Adipose tissue (tissue), 3 donors: ENCODE results near the gene ADAMTS13. TPM values are rescaled to one million over a fixed set of nuclear protein-coding genes. Genes with fewer than 3 reads are reported as not detected.

ENCODE experiments used
- H3K27ac ChIP-seq: one replicate; pipeline ENCODE4 v1.5.1; 2013; ENCODE audit warnings: low read depth, low read length
- WGBS, 3 donors: extraction: QIAGEN DNeasy Blood & Tissue Kit; methylation state at CpG; one replicate each; pipeline ENCODE4 v1.1.7; 2013; 5-methylcytosine and 5-hydroxymethylcytosine counted together
- polyA plus RNA-seq, 3 donors: library from polyadenylated mRNA; stranded (reverse); fragments of 200-250 nt; gene quantifications; one replicate each; pipeline ENCODE4 v1.2.3, GENCODE V29; 2013
- donor health status: healthy with polysubstance abuse.
- donor health status: Bipolar disorder and iron deficiency.
- donor health status: healthy.

ADAMTS13 gene
- polyA plus RNA-seq, 3 donors: 2.7 to 4.2 (median 2.7) TPM

DNA sequence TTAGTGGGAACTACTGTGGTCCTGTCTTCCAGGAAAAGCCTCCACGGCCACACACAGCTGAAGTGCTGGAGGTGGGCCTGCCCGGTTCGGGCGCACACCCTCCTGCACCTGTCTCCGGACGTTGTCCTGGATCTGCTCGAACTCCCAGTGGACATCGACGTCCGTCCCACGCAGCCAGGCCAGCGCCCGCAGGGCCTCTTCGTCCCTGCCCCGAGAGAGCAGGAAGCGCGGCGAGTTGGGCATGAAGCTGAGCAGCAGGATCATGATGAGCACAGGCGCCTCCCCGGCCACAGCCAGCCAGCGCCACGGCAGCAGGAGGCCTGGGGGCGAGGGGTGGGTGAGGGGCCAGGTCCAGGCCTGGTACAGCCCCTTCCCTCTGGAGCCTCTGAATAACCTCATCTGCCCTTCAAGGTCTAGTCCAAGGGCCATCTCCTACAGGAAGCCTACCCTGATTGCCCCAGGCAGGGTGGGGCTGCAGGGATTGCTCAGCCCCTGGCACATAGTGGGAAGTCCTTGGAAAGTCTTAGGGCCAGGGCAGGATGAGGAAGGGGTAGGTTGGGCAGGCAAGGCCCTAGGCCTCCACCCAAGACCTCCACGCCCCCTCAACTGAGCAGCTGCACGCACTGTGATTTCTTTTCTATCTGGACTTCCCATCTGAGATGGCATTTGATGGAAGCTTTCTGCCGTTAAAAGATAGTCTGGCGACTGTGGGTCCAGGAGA is 53.3 kb downstream of the ADAMTS13 start:
- H3K27ac ChIP-seq: no peak overlapping the region
- 86 to 89% (median 88%) methylated on average over 27 of the region's 27 CpGs for WGBS, 3 donors

GRCh38 chr9:133476036-133476931 is 54.1 kb downstream of the ADAMTS13 start:
- WGBS, 3 donors: 78 to 89% (median 83%) methylated on average over 27 of the region's 27 CpGs
- no peak overlapping the region for H3K27ac ChIP-seq

- WGBS, 3 donors: 91 to 96% (median 92%) methylated on average over 20 to 21 of the region's 21 CpGs
- no peak overlapping the region for H3K27ac ChIP-seq
Observed at GRCh38 chr9:133476941-133477340, 54.8 kb downstream of the ADAMTS13 start.

- 92 to 93% (median 93%) methylated on average over 4 of the region's 4 CpGs for WGBS, 3 donors
- no peak overlapping the region for H3K27ac ChIP-seq
Observed at GRCh38 chr9:133477461-133477860, 55.3 kb downstream of the ADAMTS13 start.

- H3K27ac ChIP-seq: no peak overlapping the region
- 34 to 40% (median 34%) methylated on average over 17 of the region's 17 CpGs for WGBS, 3 donors
Observed at GRCh38 chr9:133477992-133478850, 56.1 kb downstream of the ADAMTS13 start.

GRCh38 chr9:133478851-133479711 is 56.9 kb downstream of the ADAMTS13 start, which contains the start of gene SLC2A6:
Gene SLC2A6 (minus strand): TSS chr9:133479099. CDS start chr9:133479059, 40 bp downstream.
- WGBS, 3 donors: 0 to 1% (median 1%) methylated on average over 70 to 84 of the region's 84 CpGs
- H3K27ac ChIP-seq: no peak within 1 kb of the TSS

GRCh38 chr9:133483611-133484010 is 61.4 kb downstream of the ADAMTS13 start:
- 80 to 84% (median 84%) methylated on average over 9 of the region's 9 CpGs for WGBS, 3 donors
- no peak overlapping the region for H3K27ac ChIP-seq

GRCh38 chr9:133484671-133485437 is 62.7 kb downstream of the ADAMTS13 start:
- no peak overlapping the region for H3K27ac ChIP-seq
- WGBS, 3 donors: 49 to 70% (median 58%) methylated on average over 21 to 22 of the region's 22 CpGs

GRCh38 chr9:133485531-133486260 is 63.5 kb downstream of the ADAMTS13 start:
- no peak overlapping the region for H3K27ac ChIP-seq
- WGBS, 3 donors: 52 to 58% (median 55%) methylated on average over 25 of the region's 25 CpGs

DNA sequence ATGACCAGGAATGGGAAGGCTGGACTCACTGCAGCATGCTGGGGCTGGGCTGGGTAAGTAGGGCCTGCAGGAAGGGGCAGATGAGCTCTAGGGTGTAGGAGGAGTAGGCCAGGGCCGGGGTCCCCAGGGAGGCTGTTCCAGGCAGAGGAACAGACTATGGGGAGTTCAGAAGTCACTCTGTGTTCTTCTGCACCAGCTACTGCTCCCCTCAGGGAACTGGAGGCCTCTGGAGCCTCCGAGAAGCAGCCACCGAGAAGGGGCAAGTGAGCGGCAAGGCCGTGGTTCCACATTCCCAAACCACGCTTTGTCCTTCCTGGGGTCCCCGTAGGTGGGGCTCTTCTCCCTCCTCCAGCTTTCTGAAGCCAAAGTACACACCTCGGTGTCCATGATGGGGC is 65.2 kb downstream of the ADAMTS13 start:
- WGBS, 3 donors: 88 to 89% (median 88%) methylated on average over 8 of the region's 8 CpGs
- H3K27ac ChIP-seq: no peak overlapping the region

DNA sequence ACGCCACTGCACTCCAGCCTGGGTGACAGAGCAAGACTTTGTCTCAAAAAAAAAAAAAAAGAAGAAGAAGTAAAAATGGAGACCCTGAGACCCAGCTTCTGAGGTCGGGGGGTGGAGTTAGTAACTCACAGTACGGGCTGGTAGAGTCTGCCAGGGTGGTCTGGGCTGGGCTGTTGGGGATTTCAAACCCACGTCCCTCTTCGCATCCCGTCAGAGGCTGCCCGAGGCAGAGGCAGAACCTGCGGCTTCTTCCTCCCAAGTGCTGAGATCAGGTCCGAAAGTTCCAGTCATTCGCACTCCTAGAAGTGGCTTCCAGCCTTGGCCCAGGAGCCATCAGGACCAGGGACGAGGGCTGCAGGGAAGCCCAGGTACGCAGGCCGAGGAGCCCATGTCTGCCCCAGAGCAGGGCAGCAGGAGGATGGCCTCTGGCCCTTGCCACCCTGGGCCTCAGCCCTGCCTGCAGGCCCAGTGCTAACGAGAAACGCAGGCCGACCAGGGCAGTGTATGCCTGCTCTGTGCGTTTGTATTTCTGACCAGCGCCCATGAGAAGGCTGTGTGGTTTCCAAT is 66.6 kb downstream of the ADAMTS13 start:
- 88 to 91% (median 91%) methylated on average over 18 of the region's 18 CpGs for WGBS, 3 donors
- no peak overlapping the region for H3K27ac ChIP-seq

DNA sequence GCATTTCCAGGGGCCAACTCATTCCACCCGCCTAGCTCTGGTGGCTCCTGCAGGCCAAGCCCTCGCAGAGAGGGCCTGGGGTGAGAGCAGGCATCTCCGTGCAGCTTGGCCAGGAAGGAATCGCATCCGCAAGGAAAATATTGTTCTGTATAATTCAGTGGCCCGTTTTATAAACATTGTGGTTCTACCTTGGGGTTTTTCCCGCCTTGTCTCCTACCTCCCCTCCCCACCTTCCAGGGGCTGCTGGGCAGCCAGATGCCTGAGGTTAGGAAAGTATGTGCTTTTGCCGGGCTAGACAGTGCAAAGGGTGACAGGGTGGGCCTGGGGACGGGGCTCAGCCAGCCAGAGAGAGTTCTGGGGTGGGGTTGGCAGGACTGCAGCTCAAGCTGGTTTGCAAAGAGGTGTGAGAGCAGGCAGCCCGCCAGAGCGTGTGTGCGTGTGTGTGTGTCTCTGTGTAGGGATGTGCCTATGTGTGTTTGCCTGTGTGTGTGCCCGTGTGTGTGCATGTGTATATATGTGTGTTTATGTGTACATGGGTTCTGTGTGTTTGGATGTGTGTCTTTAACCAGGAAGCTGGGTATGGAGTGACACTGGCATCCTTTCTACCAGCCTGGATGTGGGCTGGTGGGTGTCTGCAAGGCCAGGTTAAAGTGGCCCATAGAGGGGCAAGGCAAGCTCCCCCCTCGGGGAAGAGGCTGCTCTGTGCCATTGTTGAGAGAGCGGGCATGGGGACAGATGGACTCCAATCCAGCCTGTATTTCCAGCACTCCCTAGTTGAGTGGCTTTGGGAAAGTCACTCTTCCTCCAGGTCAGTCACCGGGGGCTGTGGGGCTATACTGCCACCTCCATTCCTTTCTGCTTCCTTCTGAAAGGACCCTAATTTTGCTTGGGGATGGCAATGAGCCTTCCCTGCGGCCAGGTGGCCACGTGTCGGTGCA is 67.4 kb downstream of the ADAMTS13 start:
- no peak overlapping the region for H3K27ac ChIP-seq
- WGBS, 3 donors: 77 to 90% (median 89%) methylated on average over 19 of the region's 19 CpGs

DNA sequence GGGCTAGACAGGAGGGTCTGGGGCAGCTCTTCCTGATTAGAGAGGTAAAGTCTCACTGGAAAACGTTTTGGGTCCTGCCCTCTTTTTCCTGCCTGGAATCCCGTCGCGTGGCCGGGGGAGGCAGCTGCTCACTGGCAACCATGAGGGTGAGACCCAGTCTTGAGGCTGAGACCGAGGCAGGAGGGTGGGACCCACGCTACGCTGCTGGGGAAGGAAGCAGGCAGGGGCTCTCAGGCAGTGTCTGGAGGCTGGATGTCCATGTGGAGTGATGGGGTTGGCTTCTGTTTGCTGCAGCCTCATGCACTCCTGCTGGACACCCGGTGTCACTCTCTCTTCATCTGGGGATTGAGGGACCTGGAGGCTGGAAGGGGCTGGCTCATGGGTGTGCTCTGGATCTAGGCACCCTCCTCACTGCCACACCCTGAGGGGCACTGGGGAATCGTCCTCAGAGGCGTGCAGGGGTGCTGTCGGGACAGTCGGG is 68.1 kb downstream of the ADAMTS13 start:
- 60 to 69% (median 68%) methylated on average over 13 of the region's 13 CpGs for WGBS, 3 donors
- no peak overlapping the region for H3K27ac ChIP-seq

DNA sequence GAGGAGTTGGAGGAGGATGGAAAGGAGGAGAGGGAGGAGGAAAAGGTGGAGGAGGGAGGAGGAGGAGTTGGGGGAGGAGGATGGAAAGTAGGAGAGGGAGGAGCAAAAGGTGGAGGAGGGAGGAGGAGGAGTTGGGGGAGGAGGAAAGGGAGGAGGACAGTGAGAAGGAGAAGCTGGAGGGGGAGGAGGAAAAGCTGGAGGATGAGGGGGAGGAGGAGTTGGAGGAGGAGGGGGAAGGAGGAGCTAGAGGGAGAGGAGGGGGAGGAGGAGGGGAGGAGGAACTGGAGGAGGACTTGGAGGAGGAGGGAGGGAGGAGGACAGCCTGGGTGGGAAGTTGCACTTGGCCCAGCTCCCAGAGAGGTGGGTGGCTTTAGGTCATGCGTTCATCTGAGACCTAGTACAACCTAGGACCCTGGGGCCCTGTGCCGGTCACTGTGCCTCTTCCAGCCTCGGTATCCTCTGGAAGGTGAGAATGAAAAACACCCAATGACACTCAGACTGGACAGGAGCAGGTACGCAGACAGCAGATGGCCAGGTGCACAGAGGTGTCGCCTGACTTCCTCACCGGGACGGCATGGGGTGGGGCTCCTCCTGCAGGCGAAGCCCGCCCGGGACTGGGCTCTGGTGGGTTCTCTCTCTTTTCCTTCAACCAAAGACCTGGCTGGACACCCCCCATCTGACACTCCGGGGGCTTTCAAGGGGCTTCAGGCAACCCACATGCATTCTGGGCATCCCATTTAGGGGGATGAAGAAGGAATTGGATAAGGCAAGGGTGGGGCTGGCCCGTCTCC is 68.9 kb downstream of the ADAMTS13 start:
- no peak overlapping the region for H3K27ac ChIP-seq
- 70 to 81% (median 80%) methylated on average over 12 of the region's 12 CpGs for WGBS, 3 donors
